GM12864 (cell line): ENCODE results near the gene NSMF.

Source experiments
- DNase-seq: peaks from one replicate; pipeline ENCODE4 v3.0.0-alpha.2; 2011; ENCODE audit warnings: low read depth
- H3K4me3 ChIP-seq: 2 replicates; pipeline ENCODE4 v1.5.1; 2011; ENCODE audit warnings: mild to moderate bottlenecking, low read depth, low read length, control low read depth
- CTCF ChIP-seq: IDR thresholded peaks from 2 replicates; pipeline ENCODE4 v1.5.1; 2011; ENCODE audit warnings: low read depth, mild to moderate bottlenecking, moderate library complexity, low read length, control low read depth, inconsistent platforms; ENCODE audit errors: missing control alignments

Gene NSMF

DNA sequence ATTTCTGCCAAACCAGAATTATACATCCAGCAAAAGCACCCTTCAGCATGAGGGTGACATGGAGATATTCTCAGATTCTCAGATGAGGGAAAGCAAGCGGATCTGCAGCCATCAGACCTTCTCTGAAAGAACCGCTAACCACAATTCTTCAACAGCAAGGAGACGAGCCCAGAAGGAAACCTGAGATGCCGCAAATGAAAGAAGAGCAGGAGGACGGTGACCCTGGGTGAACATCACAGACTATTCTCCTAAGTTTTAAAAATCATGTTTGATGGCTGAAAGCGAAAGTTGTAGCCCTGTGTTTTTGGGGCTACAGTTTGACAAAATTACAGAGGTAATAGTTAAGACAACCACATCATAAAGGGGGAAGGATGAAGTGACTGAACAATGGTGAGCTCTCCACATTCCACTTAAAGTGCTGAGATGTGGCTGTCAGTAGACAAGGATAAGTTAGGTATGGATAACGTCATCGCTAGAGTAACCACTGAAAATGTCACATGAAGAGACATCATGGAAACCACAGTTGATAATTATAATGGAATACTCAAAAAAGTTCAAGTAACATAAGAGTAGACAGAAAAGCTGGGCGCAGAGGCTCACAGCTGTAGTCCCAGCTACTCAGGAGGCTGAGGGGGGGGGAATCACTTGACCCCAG lies 31.5 kb upstream of the NSMF start:
- no peak for DNase-seq
- H3K4me3 ChIP-seq = no peak overlapping the region
- TF ChIP-seq CTCF = no peak

DNA sequence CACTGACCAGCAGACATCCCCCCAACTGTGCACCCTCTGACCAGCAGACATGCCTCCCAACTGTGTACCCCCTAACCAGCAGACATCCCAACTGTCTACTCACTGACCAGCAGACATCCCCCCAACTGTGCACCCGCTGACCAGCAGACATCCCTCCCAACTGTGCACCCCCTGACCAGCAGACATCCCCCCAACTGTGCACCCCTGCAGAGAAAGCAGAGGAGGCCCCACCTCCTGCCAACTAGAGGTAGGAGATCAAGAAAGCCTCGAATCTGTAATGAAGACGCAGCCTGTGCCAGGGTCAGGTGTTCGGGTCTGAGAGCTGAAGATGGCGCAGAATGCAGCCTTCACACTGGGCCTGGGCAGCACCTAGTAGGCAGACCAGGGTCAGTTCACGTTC lies 29.8 kb upstream of the NSMF start:
- no peak for DNase-seq
- TF ChIP-seq CTCF = no peak

DNA sequence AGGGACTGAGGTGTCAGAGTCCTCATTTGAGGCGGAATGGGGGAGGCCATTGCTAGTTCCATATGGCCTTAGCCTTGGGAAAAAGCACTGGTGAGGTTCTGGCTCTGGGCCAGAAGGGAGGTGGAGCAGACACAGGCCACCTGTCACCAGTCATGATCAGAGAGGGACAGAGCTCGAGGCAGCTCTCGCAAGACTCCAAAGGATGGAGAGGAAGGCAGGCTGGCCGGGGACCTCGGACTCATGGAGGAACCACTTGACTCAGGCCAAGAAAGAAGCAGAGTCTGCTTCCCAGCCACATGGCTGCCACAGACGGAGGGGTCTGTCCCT lies 29.2 kb upstream of the NSMF start:
- TF ChIP-seq CTCF = no peak
- no peak for DNase-seq
- no peak overlapping the region for H3K4me3 ChIP-seq

More for the DNA sequence above, 29.8 kb upstream of the NSMF start:
- no peak overlapping the region for H3K4me3 ChIP-seq

GRCh38 chr9:137487454-137488326 lies 28.6 kb upstream of the NSMF start:
- no peak for DNase-seq
- no peak overlapping the region for H3K4me3 ChIP-seq
- TF ChIP-seq CTCF = no peak

DNA sequence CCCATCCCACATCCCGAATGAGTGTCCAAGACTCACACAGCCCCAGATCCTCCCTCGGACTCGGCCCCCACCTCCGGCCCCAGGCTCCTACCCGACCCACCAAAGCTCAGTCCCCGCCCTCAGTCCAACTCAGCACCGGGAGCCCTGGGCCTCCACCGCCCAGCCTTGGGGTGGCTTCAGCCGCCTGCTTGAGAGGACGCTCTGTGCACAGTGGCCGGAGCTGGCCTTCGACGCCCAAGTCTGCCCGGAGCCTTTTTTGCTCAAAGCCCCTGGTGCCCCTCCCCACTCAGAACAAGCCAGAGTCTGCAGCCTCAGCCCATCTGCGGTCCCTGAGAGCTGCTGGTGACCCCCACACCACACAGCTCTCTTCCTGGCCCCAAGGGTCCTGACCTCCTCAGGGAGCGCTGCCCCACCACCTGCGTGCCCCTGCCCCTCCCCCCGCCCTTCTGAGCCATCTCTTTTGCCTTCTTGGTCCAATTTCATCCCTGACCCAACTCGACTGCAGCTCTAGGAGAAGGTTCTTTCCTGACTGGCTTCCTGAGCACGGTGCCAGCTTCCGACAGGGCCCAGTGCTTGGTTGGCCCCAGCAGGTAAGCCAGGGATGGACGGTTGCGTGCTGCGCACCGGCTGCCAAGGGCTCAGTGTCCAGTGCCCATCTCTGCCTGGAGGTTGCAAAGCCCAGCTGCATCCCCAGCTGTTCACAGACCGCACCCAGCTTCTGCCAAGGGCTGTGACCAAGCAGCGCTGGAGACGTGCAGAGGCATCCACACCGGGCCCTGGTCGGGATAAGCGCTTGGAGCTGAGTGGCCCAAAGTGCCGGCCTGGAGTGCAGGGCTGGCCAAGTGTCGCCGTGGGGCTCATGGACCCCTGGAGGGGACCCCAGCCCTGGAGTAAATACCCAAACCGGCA lies 27.7 kb upstream of the NSMF start:
- DNase-seq = no peak
- TF ChIP-seq CTCF = no peak
- H3K4me3 ChIP-seq = no peak overlapping the region

DNA sequence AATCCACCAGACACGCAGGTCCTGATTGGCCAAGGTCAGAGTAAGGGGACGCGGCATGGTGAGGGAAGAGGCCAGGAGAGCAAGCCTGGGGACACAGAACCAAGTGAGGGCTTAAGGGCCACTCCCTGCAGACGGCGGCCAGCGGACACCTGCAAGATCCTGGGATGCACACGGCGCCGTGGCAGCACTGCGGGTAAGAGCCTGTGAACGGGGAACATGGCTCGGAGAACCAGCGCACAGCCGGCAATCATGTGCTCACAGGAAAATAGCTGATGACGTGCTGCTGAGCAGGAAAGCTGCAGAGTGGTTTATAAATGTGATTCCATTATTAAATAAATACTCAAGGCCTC lies 27.0 kb upstream of the NSMF start:
- H3K4me3 ChIP-seq = no peak overlapping the region
- TF ChIP-seq CTCF = no peak
- no peak for DNase-seq
